Thyroid gland (tissue), 4 donors: ENCODE data around the gene LASP1NB.

Source experiments
- DNase-seq, 2 donors: peaks; one replicate each; pipeline ENCODE4 v3.0.0-alpha.2; 2019
- H3K27ac ChIP-seq, 3 donors: fragments of 200-600 bp; sonication (generic); 1 replicate in 2 of 3; 2 replicates in 1 of 3; pipeline ENCODE4 v1.5.1; 2016 to 2019; ENCODE audit warnings: mild to moderate bottlenecking in 1 of 3, moderate library complexity in 1 of 3
- H3K27me3 ChIP-seq: fragments of 200-600 bp; sonication (generic); one replicate; pipeline ENCODE4 v1.5.1; 2019
- H3K36me3 ChIP-seq, 2 donors: fragments of 200-600 bp; sonication (generic); one replicate each; pipeline ENCODE4 v1.5.1; 2016 to 2019
- H3K4me1 ChIP-seq, 2 donors: fragments of 200-600 bp; sonication (generic); one replicate each; pipeline ENCODE4 v1.5.1; 2017 to 2019
- H3K4me3 ChIP-seq, 3 donors: fragments of 200-600 bp; sonication (generic); replicated peaks in 1 of 3; 1 replicate in 2 of 3; 2 replicates in 1 of 3; pipeline ENCODE4 v1.5.1; 2016; ENCODE audit warnings: mild to moderate bottlenecking in 1 of 3
- H3K9me3 ChIP-seq: fragments of 200-600 bp; sonication (generic); one replicate; pipeline ENCODE4 v1.5.1; 2017
- CTCF ChIP-seq, 6 experiments: fragments of 200-600 bp in 3 of 6; fragments of 450-650 bp in 3 of 6; sonication (generic) in 3 of 6; IDR thresholded peaks; one replicate each; pipeline ENCODE4 v1.5.1; 2016 to 2019; ENCODE audit warnings: antibody characterized with exemption in 6 of 6, mild to moderate bottlenecking in 2 of 6, inconsistent platforms in 1 of 6, moderate library complexity in 1 of 6
- POLR2A ChIP-seq, 2 donors: fragments of 450-650 bp; IDR thresholded peaks; one replicate each; pipeline ENCODE4 v1.6.1; 2017; ENCODE audit warnings: antibody characterized with exemption in 2 of 2, mild to moderate bottlenecking in 2 of 2, moderate library complexity in 1 of 2
- WGBS, 2 donors: methylation state at CpG; one replicate each; pipeline ENCODE4 v1.1.5; 2017; 5-methylcytosine and 5-hydroxymethylcytosine counted together
- intact Hi-C: fragments of 100-400 bp; cut with DNase I; formaldehyde crosslinking; loops from one replicate; pipeline ENCODE4 v1.15.1; 2023

The LASP1NB gene

GRCh38 chr17:38899421-38899820, 26.0 kb upstream of the LASP1NB start:
- TF ChIP-seq CTCF (IDR thresholded peaks at IDR 0.05) (no peak), POLR2A (IDR thresholded peaks at IDR 0.05) (no peak)
- Histone ChIP-seq H3K36me3 (no peaks in the 10 kb centered on the region), H3K4me1 (peaks cover 20 to 68% of the 10 kb centered on the region in 2 donors), H3K4me3 (no peak overlapping the region), H3K9me3 (no peaks in the 10 kb centered on the region), H3K27me3 (no peaks in the 10 kb centered on the region), H3K27ac (peak overlapping the region in 1 of 3 donors; percentile 64)
- DNase-seq = no peak
- 90% methylated on average over 5 of the region's 5 CpGs for WGBS, 2 donors
- intact Hi-C loops = no loop called here

- Histone ChIP-seq H3K27ac (peak overlapping the region in 2 of 3 donors; percentile 26 to 44), H3K27me3 (no peaks in the 10 kb centered on the region), H3K4me1 (peaks cover 17 to 63% of the 10 kb centered on the region in 2 donors), H3K9me3 (no peaks in the 10 kb centered on the region), H3K4me3 (no peak overlapping the region), H3K36me3 (no peaks in the 10 kb centered on the region)
- peak; percentile 35 to 37 for DNase-seq
- intact Hi-C loops = no loop called here
- WGBS, 2 donors = 40 to 46% methylated on average over 10 of the region's 10 CpGs
- TF ChIP-seq CTCF (IDR thresholded peaks at IDR 0.05) (no peak), POLR2A (IDR thresholded peaks at IDR 0.05) (no peak)
Measured at GRCh38 chr17:38900978-38901656, 24.3 kb upstream of the LASP1NB start.

GRCh38 chr17:38903404-38903803, 22.0 kb upstream of the LASP1NB start:
- intact Hi-C loops = no loop called here
- 92 to 97% methylated on average over 6 of the region's 6 CpGs for WGBS, 2 donors

GRCh38 chr17:38904892-38905291, 20.5 kb upstream of the LASP1NB start:
- 96 to 98% methylated on average over 3 of the region's 3 CpGs for WGBS, 2 donors
- Histone ChIP-seq H3K4me1 (peaks cover 8 to 41% of the 10 kb centered on the region in 2 donors), H3K27me3 (no peaks in the 10 kb centered on the region), H3K27ac (no peak overlapping the region), H3K4me3 (no peak overlapping the region), H3K9me3 (no peaks in the 10 kb centered on the region), H3K36me3 (no peaks in the 10 kb centered on the region)
- TF ChIP-seq POLR2A (IDR thresholded peaks at IDR 0.05) (no peak), CTCF (IDR thresholded peaks at IDR 0.05) (no peak)
- DNase-seq = no peak
- intact Hi-C loops = no loop called here

More at GRCh38 chr17:38903404-38903803, 22.0 kb upstream of the LASP1NB start:
- TF ChIP-seq CTCF (IDR thresholded peaks at IDR 0.05) = no peak
- no peak for TF ChIP-seq POLR2A (IDR thresholded peaks at IDR 0.05)
- no peak for DNase-seq
- Histone ChIP-seq H3K9me3 (no peaks in the 10 kb centered on the region), H3K27ac (no peak overlapping the region), H3K4me1 (peaks cover 8 to 53% of the 10 kb centered on the region in 2 donors), H3K27me3 (no peaks in the 10 kb centered on the region), H3K36me3 (no peaks in the 10 kb centered on the region), H3K4me3 (no peak overlapping the region)

- H3K36me3 ChIP-seq = no peaks in the 10 kb centered on the region
Measured at GRCh38 chr17:38905375-38905774, 20.0 kb upstream of the LASP1NB start.

More at GRCh38 chr17:38905375-38905774, 20.0 kb upstream of the LASP1NB start:
- 95% methylated on average over 10 of the region's 10 CpGs for WGBS, 2 donors
- Histone ChIP-seq H3K9me3 (no peaks in the 10 kb centered on the region), H3K27me3 (no peaks in the 10 kb centered on the region), H3K27ac (no peak overlapping the region), H3K4me3 (no peak overlapping the region), H3K4me1 (peaks cover 8 to 39% of the 10 kb centered on the region in 2 donors)
- TF ChIP-seq CTCF (IDR thresholded peaks at IDR 0.05) = no peak
- TF ChIP-seq POLR2A (IDR thresholded peaks at IDR 0.05) = no peak
- DNase-seq = no peak
- intact Hi-C loops = no loop called here
